Measurements from ENCODE around the gene RPS14. TPM values are rescaled to one million over a fixed set of nuclear protein-coding genes. Genes with fewer than 3 reads are reported as not detected.

Gene RPS14
- total and polyA plus RNA-seq, 2 of the 8 experiments (the other 6 are each of a cell fraction or from before 2014, with no cell fraction given), result 2,548 to 6,423 TPM

DNA sequence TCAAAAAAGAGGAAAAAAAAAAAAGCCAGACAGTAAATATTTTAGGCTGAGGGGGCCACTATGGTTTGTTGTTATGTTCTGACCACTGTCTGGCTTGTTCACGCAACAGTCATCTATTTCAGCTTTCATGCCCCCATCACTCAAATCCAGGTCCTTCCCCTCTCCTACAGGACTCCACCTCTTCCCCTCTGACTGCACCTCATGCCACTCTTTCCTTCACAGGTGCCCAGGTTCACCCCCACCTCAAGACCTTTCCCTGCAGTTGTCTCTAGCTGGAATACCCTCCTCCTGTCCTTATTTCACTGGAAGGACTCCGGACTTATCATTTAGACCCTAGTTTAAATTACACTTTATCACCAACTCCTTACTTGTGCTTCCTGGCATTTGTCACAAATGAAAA is 3.5 kb downstream of the RPS14 start:
- Histone ChIP-seq H4K5ac (ENCODE audit: insufficient read length, low read depth, low read length) (no peak overlapping the region), H4K20me1 (replicated peaks in 1 of 2; ENCODE audit: control insufficient read depth in 1 of 2, insufficient read depth in 2 of 2, low read length in 2 of 2) (peaks cover 19 to 31% of the 10 kb centered on the region in 2 experiments), H4K91ac (replicated peaks; ENCODE audit: insufficient read length, low read length) (no peak overlapping the region), H3K9ac (replicated peaks in 1 of 4; ENCODE audit: extremely low read depth in 1 of 4, low read depth in 3 of 4, low read length in 3 of 4) (no peak overlapping the region; a peak in 1 of 7 replicates), H2BK20ac (ENCODE audit: low read length) (no peak overlapping the region), H2BK5ac (ENCODE audit: low read depth, low read length) (no peak overlapping the region), H3K79me1 (ENCODE audit: low read depth, low read length) (peaks cover 4% of the 10 kb centered on the region), H3K9me3 (ENCODE audit: insufficient read depth in 2 of 2, low read depth in 1 of 2, low read length in 1 of 2) (no peaks in the 10 kb centered on the region), H3K4me3 (ENCODE audit: extremely low read depth in 1 of 4, insufficient read depth in 2 of 4, low read depth in 3 of 4, low read length in 4 of 4) (no peak overlapping the region), H3K27ac (ENCODE audit: low read depth, low read length) (no peak overlapping the region), H3K23ac (ENCODE audit: insufficient read length) (no peak overlapping the region), H3K4me2 (ENCODE audit: insufficient read depth in 1 of 2, low read depth in 2 of 2, low read length in 2 of 2) (no peak overlapping the region), H2AK5ac (ENCODE audit: low read depth, low read length) (no peak overlapping the region), H2BK12ac (ENCODE audit: low read depth, low read length) (no peak overlapping the region), H2BK120ac (replicated peaks; ENCODE audit: low read depth, low read length) (no peak overlapping the region), H3K36me3 (ENCODE audit: control insufficient read depth in 2 of 4, insufficient read depth in 4 of 4, low read length in 3 of 4) (peaks cover 44 to 59% (median 51%) of the 10 kb centered on the region in 4 experiments), H3K27me3 (replicated peaks in 1 of 4; ENCODE audit: control insufficient read depth in 3 of 4, extremely low read depth in 1 of 4, insufficient read depth in 3 of 4, low read length in 3 of 4) (no peaks in the 10 kb centered on the region), H3K23me2 (ENCODE audit: low read depth, low read length) (peaks cover 12% of the 10 kb centered on the region), H3K4me1 (replicated peaks in 1 of 4; ENCODE audit: control insufficient read depth in 3 of 4, insufficient read depth in 4 of 4, low read length in 3 of 4) (peaks cover 1 to 12% (median 7%) of the 10 kb centered on the region in 4 experiments), H3K14ac (ENCODE audit: insufficient read length) (no peak overlapping the region), H2AFZ (ENCODE audit: low read length) (no peak overlapping the region), H3K18ac (ENCODE audit: extremely low read depth, low read length) (no peak overlapping the region), H3K79me2 (ENCODE audit: control insufficient read depth in 1 of 2, insufficient read depth in 2 of 2, low read length in 2 of 2) (peaks cover 14 to 35% of the 10 kb centered on the region in 2 experiments), H4K8ac (ENCODE audit: extremely low read depth, insufficient read depth, low read length) (no peak overlapping the region), H3K56ac (replicated peaks; ENCODE audit: insufficient read length, low read depth, low read length) (no peak overlapping the region), H3K4ac (replicated peaks; ENCODE audit: insufficient read length, low read depth, low read length) (no peak overlapping the region), H2BK15ac (ENCODE audit: low read length) (no peak overlapping the region)
- WGBS, 2 experiments (ENCODE audit: extremely low coverage in 1 of 2, insufficient coverage in 1 of 2, insufficient read length in 1 of 2, insufficient replicate concordance in 2 of 2, low coverage in 1 of 2, low lambda C conversion rate in 2 of 2, missing lambda C conversion rate in 1 of 2), result 100% methylated on average over 2 of the region's 2 CpGs; no CpG with 5 or more reads in 1 of the 2 experiments
- DNase-seq (ENCODE audit: low read depth in 1 of 2, low spot score in 2 of 2) (no peak), FAIRE-seq (no peak)
- CTCF ChIA-PET (ENCODE audit: partially characterized antibody), result interaction anchor here (0.6 to 3.1 kb wide), 10 partner anchors 10 to 253 kb away, joined by 3 to 17 read pairs (median 4); no protein-coding TSS in a partner anchor
- POLR2A ChIA-PET (ENCODE audit: partially characterized antibody), result interaction anchor here (0.6 to 7.7 kb wide), 32 partner anchors 11 to 254 kb away, joined by 3 to 51 read pairs (median 4); partner anchors contain the start of genes RBM22 and TCOF1
- no peak for TF ChIP-seq RNF2 (IDR thresholded peaks at IDR 0.05; ENCODE audit: borderline replicate concordance, low read depth, low read length, missing control alignments, poor library complexity, severe bottlenecking)
- no peak for TF ChIP-seq SRF (IDR thresholded peaks at IDR 0.05; ENCODE audit: low read depth, low read length)
- no peak for TF ChIP-seq PHF8 (conservative IDR thresholded peaks at IDR 0.05; ENCODE audit: low read depth, low read length)
- TF ChIP-seq CEBPB (IDR thresholded peaks at IDR 0.05; ENCODE audit: low read depth, low read length), result no peak
- 0 out of 2 replicates have a peak, but pooled peaks have one; percentile 34 for TF ChIP-seq POLR2AphosphoS5 (IDR thresholded peaks at IDR 0.05; ENCODE audit: low read depth, low read length)
- TF ChIP-seq POLR2A (IDR thresholded peaks at IDR 0.05; ENCODE audit: control extremely low read depth in 1 of 2, low read depth in 2 of 2, low read length in 2 of 2), result peak in 1 of 2 experiments; percentile 43; a peak in 2 of 3 replicates
- no peak for TF ChIP-seq SP4 (IDR thresholded peaks at IDR 0.05; ENCODE audit: low read length)
- no peak for TF ChIP-seq SUZ12 (IDR thresholded peaks at IDR 0.05; ENCODE audit: low read length)
- no peak for TF ChIP-seq BACH1 (IDR thresholded peaks at IDR 0.05; ENCODE audit: low read length)
- TF ChIP-seq, protein P1, sequence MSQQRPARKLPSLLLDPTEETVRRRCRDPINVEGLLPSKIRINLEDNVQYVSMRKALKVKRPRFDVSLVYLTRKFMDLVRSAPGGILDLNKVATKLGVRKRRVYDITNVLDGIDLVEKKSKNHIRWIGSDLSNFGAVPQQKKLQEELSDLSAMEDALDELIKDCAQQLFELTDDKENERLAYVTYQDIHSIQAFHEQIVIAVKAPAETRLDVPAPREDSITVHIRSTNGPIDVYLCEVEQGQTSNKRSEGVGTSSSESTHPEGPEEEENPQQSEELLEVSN (IDR thresholded peaks at IDR 0.05), result no peak
- no peak for TF ChIP-seq TBP (IDR thresholded peaks at IDR 0.05; ENCODE audit: low read depth, low read length)
- TF ChIP-seq EGR1 (IDR thresholded peaks at IDR 0.05; ENCODE audit: borderline replicate concordance, low read depth, low read length), result no peak
